RWPE2 (cell line): Measurements from ENCODE around the gene PRRC2B.
A peak's percentile ranks its signal among the peaks of the same experiment; 100 is the strongest.
"Not testable (repeated sequence)": the region's sequence is repeated elsewhere in the genome, so short reads cannot be mapped to it uniquely, and the experiment has no call there.

Experiments
- ATAC-seq: fragments of 200-7000 bp; cut with Tn5 transposase; 3 replicates; pipeline ENCODE4 v1.9.1; 2021; ENCODE audit warnings: low read depth
- DNase-seq: peaks from one replicate; pipeline ENCODE4 v3.0.0-alpha.2; 2020; ENCODE audit warnings: low spot score
- H3K27ac ChIP-seq: fragments of 450-650 bp; 2 replicates; pipeline ENCODE4 v1.5.1; 2017; ENCODE audit warnings: mild to moderate bottlenecking; ENCODE audit not compliant: poor library complexity, severe bottlenecking
- H3K27me3 ChIP-seq: fragments of 250-450 bp; sonication (Bioruptor Pico); 2 replicates; pipeline ENCODE4 v1.5.1; 2021; ENCODE audit warnings: mild to moderate bottlenecking, moderate library complexity; ENCODE audit not compliant: insufficient read depth, poor library complexity, severe bottlenecking
- H3K36me3 ChIP-seq: fragments of 250-450 bp; sonication (Bioruptor Pico); 2 replicates; pipeline ENCODE4 v1.5.1; 2020; ENCODE audit warnings: low read depth, mild to moderate bottlenecking, moderate library complexity
- H3K4me1 ChIP-seq: fragments of 250-450 bp; sonication (Bioruptor Pico); 2 replicates; pipeline ENCODE4 v1.5.1; 2021; ENCODE audit warnings: mild to moderate bottlenecking, moderate library complexity; ENCODE audit not compliant: insufficient read depth, poor library complexity, severe bottlenecking
- H3K4me3 ChIP-seq: fragments of 250-450 bp; sonication (Bioruptor Pico); 2 replicates; pipeline ENCODE4 v1.5.1; 2021; ENCODE audit warnings: mild to moderate bottlenecking, moderate library complexity; ENCODE audit not compliant: severe bottlenecking
- H3K9me3 ChIP-seq: fragments of 250-450 bp; sonication (Bioruptor Pico); 2 replicates; pipeline ENCODE4 v1.5.1; 2021; ENCODE audit warnings: mild to moderate bottlenecking, moderate library complexity; ENCODE audit not compliant: severe bottlenecking
- TF ChIP-seq, protein P1 (sequence below): fragments of 450-650 bp; IDR thresholded peaks from one replicate; pipeline ENCODE4 v1.5.1; 2017; ENCODE audit warnings: mild to moderate bottlenecking, moderate library complexity; ENCODE audit not compliant: poor library complexity, severe bottlenecking

Gene PRRC2B

GRCh38 chr9:131391020-131391419, 2.9 kb upstream of the PRRC2B start:
- ATAC-seq: no peak
- H3K9me3 ChIP-seq: no peaks in the 10 kb centered on the region
- no peak overlapping the region for H3K4me3 ChIP-seq
- no peaks in the 10 kb centered on the region for H3K36me3 ChIP-seq
- H3K4me1 ChIP-seq: peaks cover 6% of the 10 kb centered on the region
- H3K27ac ChIP-seq: no peak overlapping the region
- DNase-seq: no peak
- no peaks in the 10 kb centered on the region for H3K27me3 ChIP-seq
- TF ChIP-seq, protein P1, sequence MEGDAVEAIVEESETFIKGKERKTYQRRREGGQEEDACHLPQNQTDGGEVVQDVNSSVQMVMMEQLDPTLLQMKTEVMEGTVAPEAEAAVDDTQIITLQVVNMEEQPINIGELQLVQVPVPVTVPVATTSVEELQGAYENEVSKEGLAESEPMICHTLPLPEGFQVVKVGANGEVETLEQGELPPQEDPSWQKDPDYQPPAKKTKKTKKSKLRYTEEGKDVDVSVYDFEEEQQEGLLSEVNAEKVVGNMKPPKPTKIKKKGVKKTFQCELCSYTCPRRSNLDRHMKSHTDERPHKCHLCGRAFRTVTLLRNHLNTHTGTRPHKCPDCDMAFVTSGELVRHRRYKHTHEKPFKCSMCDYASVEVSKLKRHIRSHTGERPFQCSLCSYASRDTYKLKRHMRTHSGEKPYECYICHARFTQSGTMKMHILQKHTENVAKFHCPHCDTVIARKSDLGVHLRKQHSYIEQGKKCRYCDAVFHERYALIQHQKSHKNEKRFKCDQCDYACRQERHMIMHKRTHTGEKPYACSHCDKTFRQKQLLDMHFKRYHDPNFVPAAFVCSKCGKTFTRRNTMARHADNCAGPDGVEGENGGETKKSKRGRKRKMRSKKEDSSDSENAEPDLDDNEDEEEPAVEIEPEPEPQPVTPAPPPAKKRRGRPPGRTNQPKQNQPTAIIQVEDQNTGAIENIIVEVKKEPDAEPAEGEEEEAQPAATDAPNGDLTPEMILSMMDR: no peak

DNA sequence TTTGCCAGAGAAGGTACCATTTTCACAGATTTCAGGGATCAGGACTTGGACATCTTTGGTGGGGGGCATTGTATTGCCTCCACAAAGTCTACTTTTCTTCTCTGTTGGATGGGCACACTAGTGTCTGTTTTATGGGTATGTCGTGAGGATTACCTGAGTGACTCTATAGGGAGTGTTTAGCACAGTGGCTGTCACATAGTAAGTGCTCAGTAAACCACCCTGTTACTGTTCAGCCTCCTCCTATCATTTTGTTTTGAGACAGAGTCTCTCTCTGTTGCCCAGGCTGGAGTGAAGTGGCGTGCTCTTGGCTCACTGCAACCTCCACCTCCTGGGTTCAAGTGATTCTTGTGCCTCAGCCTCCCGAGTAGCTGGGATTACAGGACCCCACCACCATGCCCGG, 2.4 kb upstream of the PRRC2B start:
- Histone ChIP-seq H3K27me3 (no peaks in the 10 kb centered on the region), H3K4me1 (peaks cover 10% of the 10 kb centered on the region), H3K36me3 (no peaks in the 10 kb centered on the region), H3K4me3 (no peak overlapping the region), H3K27ac (no peak overlapping the region), H3K9me3 (no peaks in the 10 kb centered on the region)
- TF ChIP-seq, protein P1: no peak
- DNase-seq (no peak), ATAC-seq (no peak)

DNA sequence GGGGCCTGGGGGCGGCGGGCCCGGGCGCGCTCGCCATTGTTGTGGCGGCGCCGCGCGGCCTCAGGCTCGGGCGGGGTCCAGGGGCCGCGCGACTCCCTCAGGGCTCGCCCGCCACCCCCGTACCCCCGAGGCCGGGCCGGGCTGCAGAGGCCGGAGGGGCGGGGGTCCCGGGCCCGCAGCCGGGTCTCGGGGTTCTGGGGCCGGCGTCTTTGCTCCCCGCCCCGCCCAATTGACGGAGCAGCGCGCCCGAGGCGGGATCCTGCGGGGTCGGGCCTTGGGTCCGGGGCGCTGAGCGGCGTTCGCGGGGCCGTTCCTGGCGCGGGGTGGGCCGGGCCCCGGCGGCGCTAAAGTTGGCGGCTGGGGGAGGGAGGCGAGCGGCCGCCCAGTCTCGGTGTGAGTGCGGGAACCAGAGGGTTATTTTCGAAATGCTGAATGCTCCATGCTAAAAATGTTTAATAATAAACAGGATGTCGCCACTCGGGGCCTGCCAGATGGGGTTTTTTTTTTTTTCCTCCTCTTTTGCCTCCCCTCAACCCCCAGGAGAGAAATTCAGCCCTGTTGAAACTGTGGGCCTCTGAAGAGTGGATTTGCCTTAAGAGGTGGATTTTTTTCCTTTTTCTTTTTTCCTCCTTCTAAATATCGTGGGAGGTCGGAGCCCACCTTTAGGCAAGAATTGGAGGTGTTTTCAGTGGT, 724 bp downstream of the PRRC2B start:
- no peaks in the 10 kb centered on the region; the same call in 1 of the 2 replicates for H3K36me3 ChIP-seq
- no peaks in the 10 kb centered on the region for H3K27me3 ChIP-seq
- peaks cover 41% of the 10 kb centered on the region for H3K4me1 ChIP-seq
- no peak for DNase-seq
- peak overlapping the region; percentile 98 for H3K4me3 ChIP-seq
- H3K27ac ChIP-seq: peak overlapping the region; percentile 97
- H3K9me3 ChIP-seq: no peaks in the 10 kb centered on the region
- ATAC-seq: no peak
- TF ChIP-seq, protein P1: no peak

DNA sequence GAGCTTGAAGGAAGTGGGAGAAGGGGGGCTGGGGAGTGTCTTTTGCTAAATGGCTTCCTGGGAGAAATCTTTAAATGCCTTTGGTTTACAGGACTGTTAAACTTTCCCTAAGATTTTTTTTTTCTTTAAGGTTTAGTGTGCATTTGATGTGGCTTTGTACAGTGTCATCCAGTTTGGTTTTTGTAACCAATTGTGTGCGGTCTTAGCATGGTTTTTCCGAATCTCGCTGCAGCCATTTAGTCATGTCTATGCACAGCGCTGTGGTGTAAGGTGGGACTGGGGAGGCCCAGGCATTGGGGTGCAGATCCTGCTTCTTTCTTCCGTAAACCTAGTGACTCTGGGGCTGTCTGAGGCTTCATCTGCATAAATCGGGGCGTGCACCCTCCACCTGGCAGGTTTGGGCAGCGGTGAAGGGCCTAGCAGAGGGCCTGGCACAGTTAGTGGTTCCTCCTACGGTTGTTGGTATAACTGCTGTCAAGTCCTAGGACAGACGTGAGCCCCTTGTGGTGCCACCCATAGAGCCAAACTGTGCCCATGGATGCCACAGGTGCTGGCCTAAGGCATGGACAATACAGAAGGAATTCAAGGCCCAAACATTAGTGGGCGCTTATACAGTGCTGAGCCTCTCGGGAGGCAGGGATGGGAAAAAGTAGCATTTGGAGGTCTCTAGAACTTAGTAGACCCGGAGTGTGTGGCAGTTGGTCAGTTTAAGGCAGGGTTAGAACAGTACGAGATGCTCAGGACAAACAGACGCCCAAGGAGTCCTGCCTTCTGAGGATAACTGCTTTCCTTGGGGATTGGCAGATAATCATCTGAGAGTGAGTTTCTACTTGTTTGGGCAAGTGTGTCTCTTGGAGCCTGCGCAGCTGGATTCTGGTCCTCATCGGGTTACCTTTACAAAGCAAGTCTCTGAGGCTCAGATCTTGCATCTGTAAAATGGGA, 1.5 kb downstream of the PRRC2B start:
- TF ChIP-seq, protein P1: no peak
- peaks cover 41% of the 10 kb centered on the region for H3K4me1 ChIP-seq
- no peak for DNase-seq

DNA sequence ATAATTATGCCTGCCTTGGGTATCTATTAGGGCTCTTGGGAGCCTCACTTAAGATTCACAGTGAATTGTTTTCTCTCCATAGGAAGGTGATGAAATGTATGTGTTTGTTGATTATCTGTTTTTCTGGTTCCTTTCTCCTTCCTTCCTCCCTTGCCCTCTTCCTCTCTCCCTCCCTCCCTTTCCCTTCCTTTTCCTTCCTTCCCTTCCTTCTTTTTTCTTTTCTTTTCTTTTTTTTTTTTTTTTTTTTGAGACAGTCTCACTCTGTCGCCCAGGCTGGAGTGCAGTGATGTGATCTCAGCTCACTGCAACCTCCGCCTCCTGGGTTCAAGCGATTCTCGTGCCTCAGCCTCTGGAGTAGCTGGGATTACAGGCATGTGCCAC, 2.2 kb downstream of the PRRC2B start:
- peak overlapping the region; percentile 98 for H3K4me3 ChIP-seq
- peak overlapping the region; percentile 97 for H3K27ac ChIP-seq
- H3K9me3 ChIP-seq, H3K36me3 ChIP-seq, H3K27me3 ChIP-seq, ATAC-seq, DNase-seq: not testable (repeated sequence)
- peaks cover 41% of the 10 kb centered on the region for H3K4me1 ChIP-seq

More for the DNA sequence above, 1.5 kb downstream of the PRRC2B start:
- Histone ChIP-seq H3K27ac (peak overlapping the region; percentile 97), H3K9me3 (no peaks in the 10 kb centered on the region), H3K4me3 (peak overlapping the region; percentile 98), H3K36me3 (no peaks in the 10 kb centered on the region; the same call in 1 of the 2 replicates), H3K27me3 (no peaks in the 10 kb centered on the region)
- ATAC-seq: peak; percentile 41
